H54 (cell line): ENCODE results near the gene ZSCAN29.

Experiments
- DNase-seq: peaks from one replicate; pipeline ENCODE4 v3.0.0; 2011; ENCODE audit warnings: low spot score, mixed read lengths; ENCODE audit not compliant: insufficient read length
- FAIRE-seq: peaks from 3 replicates; lab custom pipeline; 2011; peaks lifted over from hg19 to GRCh38; lab: Jason Lieb, UNC
- POLR2A ChIP-seq: IDR thresholded peaks from 2 replicates; pipeline ENCODE4 v1.6.1; 2011; ENCODE audit warnings: low read depth, mild to moderate bottlenecking, low read length

The ZSCAN29 gene

DNA sequence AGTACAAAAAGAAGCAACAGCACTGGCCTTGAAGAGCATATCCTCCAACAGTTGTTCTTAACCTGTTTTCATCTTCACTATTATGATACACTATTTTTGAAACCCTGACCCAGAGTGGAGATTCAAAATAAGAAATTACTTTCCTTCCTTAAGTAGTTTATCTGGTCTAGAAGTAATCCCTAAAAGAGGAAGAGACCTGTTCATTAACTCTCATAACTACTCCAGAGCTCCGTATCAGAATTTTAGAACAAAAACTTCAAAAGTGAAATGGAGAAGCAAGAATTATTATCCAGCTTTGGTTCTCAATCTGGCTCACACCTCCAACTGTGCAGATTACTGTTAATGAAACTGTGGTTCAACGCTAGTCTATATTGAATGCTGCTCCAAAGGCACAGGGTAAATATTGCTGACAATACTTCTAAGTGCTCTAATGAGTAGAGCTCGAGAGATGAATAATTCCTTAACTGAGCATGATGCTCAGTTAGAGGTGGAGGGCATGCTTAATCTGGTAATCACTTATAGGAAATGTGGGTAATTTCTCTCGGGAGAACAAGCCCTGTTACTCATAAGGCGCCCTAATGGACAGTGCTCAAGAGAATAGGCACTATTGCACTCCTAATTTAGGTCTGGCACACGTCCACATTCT lies 45.7 kb downstream of the ZSCAN29 start:
- no peak for FAIRE-seq
- TF ChIP-seq POLR2A: no peak

DNA sequence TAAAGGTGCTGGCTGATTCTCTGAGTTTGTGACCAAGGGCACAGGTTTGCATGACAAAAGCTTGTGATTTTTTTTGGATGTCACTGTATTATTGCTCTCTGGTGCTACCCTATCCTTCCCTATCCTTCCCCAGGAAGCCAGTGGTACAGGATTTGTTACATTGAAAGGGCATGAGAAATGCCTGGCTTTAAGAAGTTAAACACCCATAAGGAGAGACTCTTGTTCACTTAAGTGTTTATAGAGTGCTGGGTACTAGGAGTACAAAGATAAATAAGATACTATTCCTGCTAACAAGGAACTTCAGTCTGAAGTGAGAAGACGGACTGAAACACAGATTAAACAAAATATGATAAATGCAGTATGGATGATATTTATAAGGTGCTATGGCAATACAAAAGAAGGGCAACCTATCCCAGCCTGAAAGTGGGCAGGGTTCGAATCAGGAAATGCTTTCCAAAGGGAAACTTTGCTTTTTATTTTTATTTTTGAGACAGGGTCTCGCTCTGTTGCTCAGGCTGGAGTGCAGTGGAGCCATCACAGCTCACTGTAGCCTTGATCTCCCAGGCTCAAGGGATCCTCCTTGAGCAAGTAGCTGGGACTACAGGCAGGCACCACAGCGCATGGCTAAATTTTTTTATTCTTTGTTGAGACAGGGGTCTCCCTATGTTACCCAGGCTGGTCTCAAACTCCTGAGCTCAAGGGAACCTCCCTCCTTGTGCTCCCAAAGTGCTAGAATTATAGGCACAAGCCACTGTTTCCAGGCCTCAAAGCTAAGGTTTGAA lies 51.7 kb downstream of the ZSCAN29 start:
- no peak for DNase-seq
- TF ChIP-seq POLR2A: no peak
- FAIRE-seq: no peak

More for the DNA sequence above, 45.7 kb downstream of the ZSCAN29 start:
- no peak for DNase-seq

DNA sequence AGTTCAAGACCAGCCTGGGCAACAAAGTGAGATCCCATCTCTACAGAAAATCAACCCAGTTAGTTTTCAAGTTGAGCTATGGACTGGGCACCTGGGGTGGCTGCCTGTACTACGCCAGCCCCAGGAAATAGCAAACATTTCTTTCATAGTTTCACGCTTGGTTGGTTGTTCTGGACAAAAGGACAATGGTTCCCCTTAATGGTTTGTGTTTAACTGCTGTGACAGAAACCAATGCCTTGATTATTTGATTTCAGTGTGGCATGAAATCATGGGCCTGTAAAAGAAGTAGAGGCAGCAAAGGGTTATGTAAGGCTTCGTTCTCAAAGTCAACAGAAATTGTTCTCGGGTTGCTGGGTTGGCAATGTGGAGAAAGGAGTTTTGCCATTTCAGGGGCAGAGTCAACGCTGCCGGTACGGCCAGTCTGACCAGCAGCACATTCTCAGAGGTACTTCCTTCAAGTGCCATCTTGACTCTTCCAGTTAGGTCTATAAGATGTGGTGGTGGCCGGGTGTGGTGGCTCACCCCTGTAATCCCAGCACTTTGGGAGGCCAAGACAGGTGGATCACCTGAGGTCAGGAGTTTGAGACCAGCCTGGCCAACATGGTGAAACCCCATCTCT lies 53.2 kb downstream of the ZSCAN29 start:
- DNase-seq (no peak), FAIRE-seq (no peak)
- no peak for TF ChIP-seq POLR2A

DNA sequence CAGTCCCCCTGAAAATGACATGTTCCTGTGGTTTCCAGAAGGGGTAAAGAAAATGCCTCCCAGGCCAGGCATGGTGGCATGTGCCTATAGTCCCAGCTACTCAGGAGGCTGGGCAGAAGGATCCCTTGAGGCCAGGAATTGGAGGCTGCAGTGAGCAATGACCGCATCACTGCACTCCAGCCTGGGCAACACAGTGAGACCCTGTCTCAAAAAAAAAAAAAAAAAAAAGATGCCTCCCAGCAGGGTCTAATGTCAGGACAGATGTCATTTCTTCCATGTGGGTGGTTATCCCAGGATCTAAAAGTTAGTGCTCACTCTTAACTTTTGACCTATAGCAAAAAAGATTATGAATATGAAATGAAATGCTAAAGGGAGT lies 53.9 kb downstream of the ZSCAN29 start:
- no peak for FAIRE-seq

DNA sequence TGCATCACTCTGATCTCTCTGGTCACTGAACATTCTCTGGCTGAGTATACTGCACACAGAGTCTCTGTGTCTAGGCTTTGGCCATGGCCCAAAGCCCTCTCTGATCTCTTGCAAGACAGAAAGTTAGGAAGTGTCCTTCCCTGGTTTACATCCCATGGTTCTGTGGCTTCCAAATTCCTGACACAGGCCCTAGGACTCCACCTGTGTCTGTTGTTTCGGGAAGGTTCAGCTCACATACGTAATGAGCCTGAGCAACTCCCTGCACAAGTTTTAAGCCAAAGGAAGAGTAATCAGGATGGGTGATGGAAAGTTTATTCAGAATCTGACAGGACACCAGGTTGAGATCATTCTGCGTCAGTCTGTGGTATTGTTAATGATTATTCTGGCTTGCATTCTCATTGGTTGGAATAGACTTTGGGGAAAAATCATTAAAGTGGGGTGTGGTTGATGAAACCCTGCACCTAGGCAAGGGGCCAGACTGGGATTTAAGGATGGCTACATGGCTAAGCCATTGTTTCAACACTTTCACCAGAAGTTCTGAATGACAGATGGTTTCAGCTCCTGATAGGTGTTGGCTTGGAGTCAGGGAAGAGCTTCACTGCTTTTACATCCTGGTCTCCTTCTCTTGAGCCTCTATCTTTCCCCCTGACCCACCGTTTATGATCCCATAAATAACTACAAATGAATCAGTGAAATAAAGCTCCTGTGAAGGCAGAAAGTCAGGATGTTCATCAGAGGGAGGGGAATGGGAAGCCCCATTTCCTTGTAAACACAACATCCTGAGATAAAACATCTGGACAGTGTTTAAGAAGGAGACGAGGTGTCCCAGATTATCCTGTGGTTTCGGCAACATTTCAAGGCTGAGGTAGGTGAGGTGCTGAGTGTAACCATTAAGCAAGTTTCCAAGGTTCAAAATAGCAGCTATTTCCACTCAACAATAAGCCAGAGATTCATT lies 54.5 kb downstream of the ZSCAN29 start:
- no peak for TF ChIP-seq POLR2A
- DNase-seq (no peak), FAIRE-seq (no peak)

More for the DNA sequence above, 53.9 kb downstream of the ZSCAN29 start:
- no peak for TF ChIP-seq POLR2A
- DNase-seq: no peak

DNA sequence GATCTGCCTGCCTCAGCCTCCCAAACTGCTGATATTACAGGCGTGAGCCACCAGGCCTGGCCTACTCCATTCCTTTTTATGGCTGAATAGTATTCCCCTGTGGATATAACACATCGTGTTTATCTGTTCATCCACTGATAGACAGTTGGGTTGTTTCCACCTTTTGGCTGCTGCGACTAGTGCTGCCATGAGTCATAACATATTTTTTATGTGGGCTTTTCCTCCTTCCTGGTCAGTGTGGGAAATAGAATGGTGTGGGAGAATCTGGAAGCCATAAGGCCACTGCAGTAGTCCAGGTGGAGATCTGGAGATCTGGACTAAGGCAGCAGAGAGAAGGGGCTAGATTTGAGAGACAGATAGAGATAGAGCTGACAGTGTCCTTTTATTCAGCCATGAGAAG lies 56.7 kb downstream of the ZSCAN29 start:
- FAIRE-seq (no peak), DNase-seq (no peak)
- no peak for TF ChIP-seq POLR2A

DNA sequence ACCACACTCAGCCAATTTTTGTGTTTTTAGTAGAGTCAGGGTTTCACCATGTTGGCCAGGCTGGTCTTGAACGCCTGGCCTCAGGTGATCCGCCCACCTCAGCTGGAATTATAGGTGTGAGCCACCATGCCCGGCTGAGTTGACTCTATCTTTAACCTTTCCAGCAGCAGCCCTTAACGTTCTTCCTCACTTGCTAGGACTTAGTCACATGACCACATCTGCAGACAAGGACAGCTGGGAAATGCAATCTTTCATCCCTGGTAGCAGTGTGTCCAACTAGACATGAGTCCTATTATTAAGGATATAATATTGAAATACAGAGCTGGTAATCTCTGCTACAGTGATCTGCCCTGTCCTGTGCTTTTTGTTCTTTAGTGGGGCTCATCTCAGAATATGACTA lies 58.5 kb downstream of the ZSCAN29 start:
- FAIRE-seq (no peak), DNase-seq (no peak)
- no peak for TF ChIP-seq POLR2A
